GM21825 (cell line): ENCODE data around the gene DZIP3.
A peak's percentile ranks its signal among the peaks of the same experiment; 100 is the strongest.

Source experiments
- ATAC-seq: cut with Tn5 transposase; IDR thresholded peaks from one replicate; pipeline ENCODE4 v1.9.1; 2021; ENCODE audit warnings: mild to moderate bottlenecking, moderate library complexity; ENCODE audit not compliant: unreplicated experiment

Gene DZIP3

DNA sequence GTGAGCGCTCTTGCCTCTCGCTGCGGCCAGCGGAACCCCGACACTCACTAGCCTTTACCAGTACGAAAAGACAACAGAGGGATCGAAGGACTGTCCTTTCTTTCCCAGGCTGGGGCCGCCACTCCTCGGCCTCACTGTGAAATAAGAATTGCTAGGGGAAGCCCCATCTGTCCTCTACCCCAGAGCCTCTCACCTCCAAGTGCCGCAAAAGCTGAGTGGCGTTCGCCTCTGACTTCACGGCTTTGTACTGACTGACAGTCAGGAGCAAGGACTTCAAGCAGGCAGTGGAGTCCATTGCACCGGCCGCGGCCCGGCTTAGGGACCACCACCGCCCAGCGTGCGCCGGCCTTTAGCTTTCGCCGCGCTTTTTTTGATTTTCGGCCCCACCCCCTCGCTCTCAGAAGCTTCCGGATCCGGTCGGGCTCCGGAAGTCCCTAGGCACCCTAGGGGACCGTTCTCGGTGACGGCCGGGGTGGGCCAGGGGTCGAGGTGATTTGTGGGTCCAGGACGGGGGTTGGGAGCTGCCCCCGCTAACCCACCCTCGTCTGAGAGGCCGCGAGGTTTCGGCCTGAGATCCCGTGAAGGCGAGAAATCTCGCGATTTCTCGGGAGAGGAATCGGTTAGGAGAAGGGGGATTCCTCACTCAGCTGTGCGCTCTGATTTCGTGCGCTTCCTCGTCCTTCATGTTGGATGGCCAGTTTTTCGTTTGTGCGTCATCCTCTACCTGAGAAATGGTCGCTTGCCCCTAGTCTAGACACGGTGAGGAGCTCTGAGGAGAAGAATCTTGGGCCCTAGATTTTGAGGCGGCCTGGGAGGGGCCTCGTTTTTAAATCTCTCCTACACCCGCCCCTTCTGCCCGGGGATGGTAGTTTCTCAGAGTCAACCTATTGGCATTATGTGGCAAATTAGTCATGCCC lies at the start of gene DZIP3, which contains the start of gene CIP2A:
Gene DZIP3 (plus strand): TSS at position 642 of the 917 bp plus-strand sequence. CDS start 15,685 bp downstream, outside the sequence.
Gene CIP2A (minus strand): TSS at position 358 of the 917 bp plus-strand sequence. CDS start 63 bp downstream, at position 295.
- peak; percentile 91 for ATAC-seq

DNA sequence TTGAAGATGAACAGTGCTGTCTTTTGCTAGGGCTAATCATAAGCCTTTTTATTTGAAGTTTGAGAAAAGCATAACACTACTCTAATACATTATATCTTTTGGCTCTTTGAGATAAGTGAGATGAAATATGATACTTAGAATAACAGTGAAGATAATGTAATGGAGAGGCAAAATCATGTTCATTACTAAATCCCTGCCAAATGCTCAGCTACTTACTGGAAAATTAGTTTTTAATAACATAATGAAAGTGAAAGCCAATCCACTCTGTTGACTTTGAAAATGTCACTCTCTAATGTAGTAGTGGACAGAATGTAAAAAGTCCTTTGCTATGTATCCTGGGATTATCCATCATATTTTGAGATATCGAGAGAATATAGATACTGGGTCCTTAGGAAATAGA lies 43.3 kb upstream of the DZIP3 start:
- ATAC-seq, result no peak

DNA sequence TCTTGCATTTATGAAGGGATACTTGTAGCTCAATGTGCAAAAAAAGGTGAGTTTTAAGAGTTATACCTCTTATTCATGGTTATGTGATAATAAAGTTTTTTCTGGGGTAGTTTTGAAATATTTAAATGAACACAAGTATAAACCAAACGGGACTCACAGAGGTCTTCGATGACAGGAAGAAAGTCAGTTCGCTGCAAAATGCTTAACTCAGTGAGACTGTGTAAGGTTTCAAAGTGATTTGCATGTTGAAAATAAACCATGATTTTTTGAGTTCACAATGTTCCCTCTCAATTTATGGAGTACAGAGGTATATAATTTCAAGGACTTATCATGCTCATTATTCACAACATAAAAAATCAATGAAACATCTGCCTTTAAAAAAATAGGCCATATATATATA lies 42.8 kb upstream of the DZIP3 start:
- no peak for ATAC-seq

DNA sequence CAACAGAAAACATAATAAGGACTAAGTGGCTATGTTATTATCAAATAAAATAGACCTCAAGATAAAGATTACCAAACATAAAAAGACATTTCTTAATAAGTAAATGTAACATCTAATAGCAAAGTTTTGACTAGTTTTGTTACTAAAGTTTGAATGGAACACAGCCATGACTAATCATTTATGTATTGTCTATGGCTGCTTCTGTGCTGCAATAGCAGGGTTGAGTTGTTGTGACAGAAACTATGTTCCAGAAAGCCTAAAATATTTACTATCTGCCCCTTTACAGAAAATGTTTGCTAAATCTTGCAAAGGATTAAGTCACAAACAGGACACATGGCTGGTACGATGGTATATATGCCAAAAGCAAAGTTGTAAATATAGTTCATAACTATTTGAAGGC lies 41.2 kb upstream of the DZIP3 start:
- ATAC-seq, result no peak

- no peak for ATAC-seq
Measured at GRCh38 chr3:108548886-108549285, 40.6 kb upstream of the DZIP3 start.

GRCh38 chr3:108552267-108553159 lies 37.0 kb upstream of the DZIP3 start:
- no peak for ATAC-seq

DNA sequence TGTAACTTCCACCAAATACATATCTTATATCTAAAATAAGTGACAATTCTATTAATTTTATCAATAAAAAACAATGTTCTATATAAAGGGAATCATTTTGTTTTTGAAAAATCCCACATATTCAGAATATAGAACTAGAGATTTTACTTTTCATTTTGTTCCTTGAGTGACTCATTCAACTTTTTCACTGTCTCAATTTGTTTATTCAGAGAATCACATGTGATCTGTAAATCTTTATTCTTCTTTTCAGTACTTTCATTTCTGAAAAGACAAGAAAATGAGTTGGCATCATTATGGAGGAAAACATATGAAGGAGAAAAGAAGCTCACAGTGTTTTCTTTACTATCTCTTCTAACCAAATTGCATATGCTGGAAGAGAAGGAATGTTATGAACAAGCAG lies 35.3 kb upstream of the DZIP3 start:
- ATAC-seq, result no peak

DNA sequence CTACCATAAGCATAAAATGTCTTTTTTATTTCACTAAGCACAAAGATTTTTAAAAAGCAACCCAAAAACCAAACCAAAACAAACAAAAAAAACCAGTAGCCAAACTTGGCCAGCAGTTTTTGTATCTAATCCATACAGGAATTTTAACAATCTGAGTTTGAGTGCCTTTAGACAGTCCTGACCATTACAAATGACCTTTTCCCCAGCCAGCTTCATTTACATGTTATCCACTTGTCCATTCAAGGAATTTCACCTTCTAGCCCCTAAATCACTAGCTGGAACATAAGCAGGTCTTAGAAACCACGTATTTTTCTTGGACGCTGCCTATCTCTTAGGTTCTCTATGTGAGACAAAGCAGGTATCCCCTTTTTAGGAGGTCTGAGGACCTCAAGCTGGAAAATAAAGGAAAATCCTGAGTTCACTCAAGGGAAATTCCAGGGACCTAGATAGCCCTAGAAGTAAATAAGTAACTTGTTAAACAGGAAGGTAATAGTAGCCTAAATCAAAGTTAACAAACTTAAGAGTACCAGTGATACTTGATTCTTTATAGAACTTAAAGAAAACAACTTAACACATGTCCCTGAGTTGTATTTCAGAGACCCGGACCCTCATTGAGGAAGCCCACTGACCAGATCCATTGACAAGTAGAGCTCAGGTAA lies 34.5 kb upstream of the DZIP3 start:
- no peak for ATAC-seq

DNA sequence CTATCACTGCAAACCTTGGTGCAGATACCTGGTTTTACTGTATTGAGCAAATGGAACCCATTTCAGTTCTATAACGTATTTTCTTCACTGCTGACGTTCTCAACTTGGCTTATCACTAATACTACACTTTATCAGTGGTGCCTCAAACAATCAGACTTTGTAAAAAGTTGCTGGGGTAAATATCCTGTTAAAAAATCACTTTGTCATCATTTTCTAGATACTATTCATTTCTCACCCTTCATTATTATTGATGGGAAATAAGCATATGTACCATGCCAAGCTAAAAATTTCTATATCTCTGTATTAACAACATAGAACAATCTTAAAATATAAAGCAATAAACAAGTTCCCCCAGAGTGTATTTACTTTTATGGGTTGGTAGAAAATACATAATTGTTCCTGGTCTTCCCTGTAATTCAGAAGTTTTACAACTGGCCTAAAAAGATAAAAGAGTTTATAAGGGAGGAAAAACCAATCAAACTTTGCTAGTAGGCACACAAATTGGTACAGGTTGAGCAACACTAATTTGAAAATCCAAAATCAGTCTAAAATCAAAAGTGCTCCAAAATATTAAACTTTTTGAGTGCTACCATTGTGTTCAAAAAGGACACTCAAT lies 33.4 kb upstream of the DZIP3 start:
- ATAC-seq, result no peak

DNA sequence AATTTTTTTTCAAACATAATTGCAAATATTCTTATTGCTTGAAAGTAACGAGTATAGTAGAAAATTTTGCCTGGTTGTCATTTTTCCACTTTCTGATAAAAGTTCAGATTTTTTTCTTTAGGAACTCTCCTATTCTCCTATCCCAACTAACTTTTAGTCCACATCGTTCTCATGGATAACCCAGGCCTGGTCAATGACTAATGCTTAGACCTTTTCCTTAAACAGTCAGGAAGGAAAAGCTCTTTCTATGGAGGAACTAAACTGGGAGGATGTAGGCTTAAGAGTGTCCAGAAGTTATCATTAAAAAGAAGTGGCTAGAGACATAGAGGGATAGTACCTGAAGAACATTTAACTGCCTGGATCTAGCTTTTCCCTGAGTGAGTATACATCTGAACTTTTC lies 27.0 kb upstream of the DZIP3 start:
- no peak for ATAC-seq

- ATAC-seq, result no peak
Measured at GRCh38 chr3:108564564-108564963, 25.0 kb upstream of the DZIP3 start.

DNA sequence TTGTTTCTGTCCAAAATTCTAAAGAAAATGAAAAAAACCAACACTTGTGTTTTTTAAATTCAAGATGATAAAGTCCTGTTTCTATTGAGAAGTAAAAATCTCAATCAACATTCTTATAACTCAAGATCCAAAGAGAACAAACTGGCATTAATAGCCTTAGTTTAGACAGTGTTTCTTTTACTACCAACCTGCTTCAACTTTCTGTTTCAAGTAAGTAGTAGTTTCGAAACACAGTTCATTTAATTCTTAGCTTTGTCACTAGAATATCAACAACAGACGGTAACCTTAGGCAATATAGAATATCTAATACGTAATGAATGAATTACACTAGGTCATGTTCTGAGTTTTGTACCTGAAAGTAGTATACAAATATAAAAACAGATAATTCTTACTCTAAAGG lies 24.0 kb upstream of the DZIP3 start:
- no peak for ATAC-seq

GRCh38 chr3:108566599-108566998 lies 22.9 kb upstream of the DZIP3 start:
- no peak for ATAC-seq

DNA sequence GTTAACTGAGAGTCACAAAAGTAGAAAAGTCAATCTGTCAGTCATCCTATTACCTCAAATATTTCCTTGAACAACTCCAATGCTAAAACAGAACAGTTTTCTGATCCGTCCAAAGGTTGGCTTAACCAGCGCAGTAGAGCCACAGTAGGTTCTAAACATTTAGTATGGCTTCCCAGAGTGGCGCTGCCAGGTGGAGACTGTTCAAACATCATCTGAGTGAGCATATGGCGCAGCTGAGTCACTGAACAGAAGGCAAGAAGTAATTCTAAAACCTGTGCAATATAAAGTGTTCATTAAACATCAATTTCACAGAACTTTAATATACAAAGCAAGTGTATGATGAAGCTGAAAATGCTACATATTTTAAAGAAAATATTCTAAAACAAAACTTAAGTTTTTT lies 20.2 kb upstream of the DZIP3 start:
- no peak for ATAC-seq

DNA sequence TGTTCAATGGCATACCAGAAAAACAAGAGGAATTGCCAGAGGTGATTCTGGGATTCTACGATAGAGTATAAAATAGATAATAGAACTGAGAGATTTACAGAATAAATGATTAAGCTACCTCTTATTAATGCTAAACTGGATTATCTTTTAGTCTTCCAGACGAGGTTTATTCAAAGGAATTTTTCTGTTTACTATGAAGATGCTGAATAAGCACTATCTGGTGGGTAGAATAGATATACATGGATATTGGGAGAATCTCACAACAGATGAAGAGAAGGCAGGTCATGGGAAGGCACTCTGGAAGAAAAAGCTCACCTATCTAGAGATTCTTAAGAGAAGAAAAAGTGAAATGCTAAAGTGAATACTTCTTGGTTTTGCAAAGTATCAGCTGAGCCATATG lies 11.5 kb upstream of the DZIP3 start:
- ATAC-seq, result no peak

DNA sequence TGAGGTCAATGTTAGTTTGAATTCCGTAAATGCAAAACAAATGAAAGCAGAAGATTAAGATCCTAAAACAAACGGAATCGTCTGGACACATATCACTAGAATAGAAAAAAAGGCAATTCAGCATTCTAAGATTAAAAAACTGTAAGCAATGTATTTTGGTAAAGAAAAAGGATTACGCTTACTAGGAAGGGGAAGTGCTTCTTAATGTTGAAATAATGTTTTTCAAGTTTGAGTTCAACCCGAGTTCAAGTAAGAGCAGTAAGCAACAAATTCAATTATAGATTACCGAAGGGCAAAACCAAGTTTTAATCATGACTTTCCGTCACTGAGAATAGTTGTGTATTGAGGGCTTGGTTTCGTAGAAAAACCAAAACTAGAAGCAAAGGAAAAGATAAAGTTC lies 921 bp upstream of the DZIP3 start:
- no peak for ATAC-seq

DNA sequence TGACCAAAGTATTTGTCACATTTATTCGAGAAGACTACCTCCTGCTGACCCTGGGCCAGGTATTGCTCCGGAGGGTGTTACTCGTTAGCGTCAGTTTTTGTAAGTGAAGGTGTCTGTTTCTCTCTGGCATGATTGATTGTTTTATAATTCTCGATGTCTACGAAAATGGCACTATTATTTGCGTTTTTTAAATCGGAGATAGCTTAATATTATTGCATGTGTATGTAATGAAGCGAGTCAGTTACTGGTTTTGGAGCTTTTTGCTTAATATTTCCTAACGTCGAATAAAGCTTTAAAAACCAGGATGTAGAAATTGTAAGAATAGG lies 439 bp downstream of the DZIP3 start:
- ATAC-seq, result no peak

GRCh38 chr3:108590460-108590859 lies 938 bp downstream of the DZIP3 start:
- ATAC-seq, result no peak

- no peak for ATAC-seq
Measured at GRCh38 chr3:108595321-108595720, 5.8 kb downstream of the DZIP3 start.

DNA sequence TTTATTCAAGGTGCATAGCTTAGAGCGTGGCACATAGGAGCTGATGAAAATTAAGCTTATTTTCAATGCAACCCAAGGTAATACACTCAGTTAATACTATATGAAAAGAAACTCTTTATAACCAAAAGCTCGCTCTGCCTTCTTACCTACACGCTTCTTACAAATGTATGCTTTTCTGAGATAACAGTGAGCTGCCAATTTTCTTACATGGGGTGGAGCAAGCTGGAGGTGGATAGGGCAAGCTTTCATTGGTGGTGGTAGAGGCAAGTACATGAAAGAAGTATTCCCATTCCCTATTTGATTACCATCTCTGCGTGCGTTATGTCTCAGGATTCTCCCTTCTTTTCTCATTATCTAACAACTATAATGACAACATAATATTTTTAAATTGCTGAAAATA lies 8.9 kb downstream of the DZIP3 start:
- no peak for ATAC-seq
